Measurements from ENCODE around the gene ISG20L2.

The ISG20L2 gene

DNA sequence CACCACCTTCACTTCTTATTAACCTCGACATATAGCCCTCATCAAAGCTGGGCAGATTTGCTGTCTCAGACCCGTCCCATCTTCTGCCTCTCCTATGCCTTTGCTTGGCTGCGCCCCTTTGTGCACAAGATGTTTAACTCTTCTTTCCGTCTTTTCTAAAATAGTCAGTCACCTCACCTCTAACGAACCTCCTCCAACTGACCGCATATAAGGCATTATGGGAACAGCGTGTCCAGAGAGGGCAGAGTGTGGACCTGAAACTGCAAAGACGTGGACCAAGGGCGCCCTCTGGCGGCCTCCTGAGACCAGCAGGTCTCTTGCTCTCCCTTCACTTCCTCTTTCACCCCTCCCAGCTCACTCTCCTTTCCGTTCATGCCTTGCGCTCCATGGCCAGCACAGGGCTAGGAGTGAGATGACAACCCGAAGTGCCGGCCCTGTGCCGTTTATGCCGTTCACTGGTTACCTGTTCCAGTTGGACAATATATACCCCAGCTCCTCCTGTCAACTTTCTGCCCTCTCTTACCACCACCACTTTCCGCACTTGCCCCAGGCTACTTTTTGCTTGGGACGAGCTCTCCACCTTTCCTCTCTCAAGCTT lies 2.8 kb downstream of the ISG20L2 start:
- DNase-seq (ENCODE audit: low read depth), result peak; percentile 70
- TF ChIP-seq, protein P1, sequence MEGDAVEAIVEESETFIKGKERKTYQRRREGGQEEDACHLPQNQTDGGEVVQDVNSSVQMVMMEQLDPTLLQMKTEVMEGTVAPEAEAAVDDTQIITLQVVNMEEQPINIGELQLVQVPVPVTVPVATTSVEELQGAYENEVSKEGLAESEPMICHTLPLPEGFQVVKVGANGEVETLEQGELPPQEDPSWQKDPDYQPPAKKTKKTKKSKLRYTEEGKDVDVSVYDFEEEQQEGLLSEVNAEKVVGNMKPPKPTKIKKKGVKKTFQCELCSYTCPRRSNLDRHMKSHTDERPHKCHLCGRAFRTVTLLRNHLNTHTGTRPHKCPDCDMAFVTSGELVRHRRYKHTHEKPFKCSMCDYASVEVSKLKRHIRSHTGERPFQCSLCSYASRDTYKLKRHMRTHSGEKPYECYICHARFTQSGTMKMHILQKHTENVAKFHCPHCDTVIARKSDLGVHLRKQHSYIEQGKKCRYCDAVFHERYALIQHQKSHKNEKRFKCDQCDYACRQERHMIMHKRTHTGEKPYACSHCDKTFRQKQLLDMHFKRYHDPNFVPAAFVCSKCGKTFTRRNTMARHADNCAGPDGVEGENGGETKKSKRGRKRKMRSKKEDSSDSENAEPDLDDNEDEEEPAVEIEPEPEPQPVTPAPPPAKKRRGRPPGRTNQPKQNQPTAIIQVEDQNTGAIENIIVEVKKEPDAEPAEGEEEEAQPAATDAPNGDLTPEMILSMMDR (IDR thresholded peaks at IDR 0.05; ENCODE audit: control insufficient read depth, insufficient read depth, low read depth, low read length, missing control alignments), result peak; percentile 97
- peak overlapping the region; percentile 91 for H3K4me3 ChIP-seq (ENCODE audit: control insufficient read depth, low read depth, low read length)

DNA sequence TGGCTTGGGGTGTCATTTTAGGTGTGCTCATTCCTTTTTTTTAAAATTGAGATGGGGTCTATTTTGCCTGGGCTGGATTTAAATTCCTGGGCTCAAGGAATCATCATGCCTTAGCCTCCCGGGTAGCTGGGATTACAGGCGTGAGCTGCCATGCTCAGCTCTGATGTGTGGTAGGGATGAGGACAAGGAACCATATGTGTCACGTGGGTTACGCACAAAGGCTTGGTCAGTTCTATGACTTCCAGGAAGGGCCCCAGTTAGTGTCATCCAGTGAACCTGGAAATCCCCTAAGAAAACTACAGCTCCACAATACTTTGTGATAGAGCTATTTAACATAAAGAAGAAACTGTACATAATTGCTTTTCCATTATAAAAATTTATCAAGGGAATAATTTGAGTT lies 7.0 kb downstream of the ISG20L2 start:
- TF ChIP-seq, protein P1 (IDR thresholded peaks at IDR 0.05; ENCODE audit: control insufficient read depth, insufficient read depth, low read depth, low read length, missing control alignments), result no peak
- DNase-seq (ENCODE audit: low read depth), result no peak
- H3K4me3 ChIP-seq (ENCODE audit: control insufficient read depth, low read depth, low read length), result no peak overlapping the region

- DNase-seq (ENCODE audit: low read depth), result no peak
- TF ChIP-seq, protein P1 (IDR thresholded peaks at IDR 0.05; ENCODE audit: control insufficient read depth, insufficient read depth, low read depth, low read length, missing control alignments), result no peak
- H3K4me3 ChIP-seq (ENCODE audit: control insufficient read depth, low read depth, low read length), result no peak overlapping the region
Observed at GRCh38 chr1:156721131-156721530, 7.4 kb downstream of the ISG20L2 start.

GRCh38 chr1:156717351-156717750 lies 11.2 kb downstream of the ISG20L2 start:
- H3K4me3 ChIP-seq (ENCODE audit: control insufficient read depth, low read depth, low read length), result no peak overlapping the region
- TF ChIP-seq, protein P1 (IDR thresholded peaks at IDR 0.05; ENCODE audit: control insufficient read depth, insufficient read depth, low read depth, low read length, missing control alignments), result no peak
- DNase-seq (ENCODE audit: low read depth), result no peak

DNA sequence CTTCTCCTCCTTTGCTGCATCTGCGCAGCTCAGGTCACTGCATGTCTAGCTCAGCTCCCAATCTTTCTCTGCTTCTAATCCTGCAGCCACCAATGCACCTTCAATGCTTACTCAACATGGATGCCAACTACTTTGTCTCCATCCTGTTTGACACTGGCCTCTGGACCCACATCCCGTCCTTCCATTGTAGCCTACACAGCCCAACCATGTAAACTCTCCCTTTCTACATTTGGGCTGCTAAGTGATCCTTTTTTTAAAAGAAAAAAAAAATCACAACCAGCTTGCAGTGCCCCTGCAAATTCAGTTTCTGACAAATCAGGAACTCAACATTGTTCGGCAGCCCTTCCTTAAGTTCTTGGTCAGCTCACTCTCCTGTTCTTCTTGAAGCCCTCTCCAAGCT lies 13.7 kb downstream of the ISG20L2 start:
- DNase-seq (ENCODE audit: low read depth), result no peak
- H3K4me3 ChIP-seq (ENCODE audit: control insufficient read depth, low read depth, low read length), result no peak overlapping the region
- TF ChIP-seq, protein P1 (IDR thresholded peaks at IDR 0.05; ENCODE audit: control insufficient read depth, insufficient read depth, low read depth, low read length, missing control alignments), result no peak

- TF ChIP-seq, protein P1 (IDR thresholded peaks at IDR 0.05; ENCODE audit: control insufficient read depth, insufficient read depth, low read depth, low read length, missing control alignments), result no peak
- DNase-seq (ENCODE audit: low read depth), result no peak
- H3K4me3 ChIP-seq (ENCODE audit: control insufficient read depth, low read depth, low read length), result no peak overlapping the region
Observed at GRCh38 chr1:156712626-156713025, 15.9 kb downstream of the ISG20L2 start.

All from AG09309 (cell line).